GM20000 (cell line): Measurements from ENCODE around the gene SLC25A47.
A peak's percentile ranks its signal among the peaks of the same experiment; 100 is the strongest.

Experiments
- DNase-seq: peaks from one replicate; pipeline ENCODE4 v3.0.0; 2012; ENCODE audit warnings: low spot score
- TF ChIP-seq, protein P1 (sequence below): IDR thresholded peaks from 2 replicates; pipeline ENCODE4 v1.5.1; 2012; ENCODE audit warnings: mild to moderate bottlenecking, control low read depth; ENCODE audit errors: extremely low read depth, missing control alignments

SLC25A47 gene

GRCh38 chr14:100375266-100375962 is 52.3 kb downstream of the SLC25A47 start:
- DNase-seq: peak; percentile 84
- TF ChIP-seq, protein P1, sequence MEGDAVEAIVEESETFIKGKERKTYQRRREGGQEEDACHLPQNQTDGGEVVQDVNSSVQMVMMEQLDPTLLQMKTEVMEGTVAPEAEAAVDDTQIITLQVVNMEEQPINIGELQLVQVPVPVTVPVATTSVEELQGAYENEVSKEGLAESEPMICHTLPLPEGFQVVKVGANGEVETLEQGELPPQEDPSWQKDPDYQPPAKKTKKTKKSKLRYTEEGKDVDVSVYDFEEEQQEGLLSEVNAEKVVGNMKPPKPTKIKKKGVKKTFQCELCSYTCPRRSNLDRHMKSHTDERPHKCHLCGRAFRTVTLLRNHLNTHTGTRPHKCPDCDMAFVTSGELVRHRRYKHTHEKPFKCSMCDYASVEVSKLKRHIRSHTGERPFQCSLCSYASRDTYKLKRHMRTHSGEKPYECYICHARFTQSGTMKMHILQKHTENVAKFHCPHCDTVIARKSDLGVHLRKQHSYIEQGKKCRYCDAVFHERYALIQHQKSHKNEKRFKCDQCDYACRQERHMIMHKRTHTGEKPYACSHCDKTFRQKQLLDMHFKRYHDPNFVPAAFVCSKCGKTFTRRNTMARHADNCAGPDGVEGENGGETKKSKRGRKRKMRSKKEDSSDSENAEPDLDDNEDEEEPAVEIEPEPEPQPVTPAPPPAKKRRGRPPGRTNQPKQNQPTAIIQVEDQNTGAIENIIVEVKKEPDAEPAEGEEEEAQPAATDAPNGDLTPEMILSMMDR: no peak

GRCh38 chr14:100375963-100376735 is 53.0 kb downstream of the SLC25A47 start, which contains the start of gene WDR25:
TSS of gene WDR25 (plus strand) at chr14:100376485.
- DNase-seq: peak; percentile 91
- TF ChIP-seq, protein P1: no peak

DNA sequence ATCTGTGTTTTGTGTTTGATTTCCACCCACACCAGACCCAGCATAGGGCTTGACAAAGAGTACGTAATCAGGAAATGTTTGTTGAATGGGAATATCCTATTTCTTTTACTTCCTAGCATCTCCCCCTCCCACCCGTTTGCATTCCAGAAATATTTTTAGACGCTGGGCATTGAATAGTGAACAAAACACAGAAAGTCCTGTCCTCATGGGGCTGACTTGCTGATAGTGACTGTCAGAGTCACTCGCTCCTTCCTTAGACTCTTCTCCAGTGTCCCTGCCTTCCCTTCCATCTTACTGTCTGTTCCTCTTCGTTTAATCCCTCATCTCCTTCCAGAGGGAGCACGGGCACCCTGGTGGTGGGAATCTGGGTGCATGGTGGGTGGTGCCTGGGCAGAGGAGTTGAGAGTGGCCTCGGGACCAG is 53.6 kb downstream of the SLC25A47 start:
- DNase-seq: no peak
- TF ChIP-seq, protein P1: no peak
